GM12878 (cell line): ENCODE data around the gene MDGA2. TPM values are rescaled to one million over a fixed set of nuclear protein-coding genes. Genes with fewer than 3 reads are reported as not detected.

Experiments used
- ATAC-seq: fragments of 200-7000 bp; cut with Tn5 transposase; 3 replicates; pipeline ENCODE4 v1.9.1; 2020; ENCODE audit warnings: mild to moderate bottlenecking, moderate library complexity
- BruUV-seq: library from RNA; stranded (reverse); fragments of 400-500 nt; replicated peaks from 2 replicates; lab custom pipeline; 2021; lab: Mats Ljungman, UMichigan
- CTCF ChIA-PET: fragments of 300-600 bp; sonication (Branson Sonifier 250); formaldehyde crosslinking; extraction: SDS; loops from one replicate; lab custom pipeline; 2021; ENCODE audit warnings: inconsistent platforms; lab: Yijun Ruan, JAX
- POLR2A ChIA-PET: fragments of 350-600 bp; formaldehyde crosslinking; extraction: SDS; loops from one replicate; lab custom pipeline; 2021; ENCODE audit warnings: inconsistent platforms; lab: Charles Lee
- RAD21 ChIA-PET: fragments of 300-600 bp; sonication (Branson Sonifier 250); formaldehyde crosslinking; loops from one replicate; lab custom pipeline; 2023; ENCODE audit warnings: antibody characterized with exemption; ENCODE audit not compliant: unreplicated experiment; lab: Charles Lee
- SMC1A ChIA-PET: fragments of 300-600 bp; sonication (Branson Sonifier 250); formaldehyde crosslinking; loops from one replicate; lab custom pipeline; 2023; ENCODE audit not compliant: unreplicated experiment, uncharacterized antibody; lab: Charles Lee
- DNase-seq: peaks from one replicate; pipeline ENCODE4 v3.0.0-alpha.2; 2011; ENCODE audit warnings: low read depth, low spot score
- FAIRE-seq: peaks from 3 replicates; lab custom pipeline; 2011; peaks lifted over from hg19 to GRCh38; lab: Jason Lieb, UNC
- H2AFZ ChIP-seq: 2 replicates; pipeline ENCODE4 v1.6.0; 2011; ENCODE audit warnings: low read depth, low read length, control low read depth; ENCODE audit not compliant: control insufficient read depth
- H3K27ac ChIP-seq: 2 replicates; pipeline ENCODE4 v1.5.1; 2011; ENCODE audit warnings: control low read depth; ENCODE audit not compliant: control insufficient read depth, insufficient read depth
- H3K27me3 ChIP-seq, 2 experiments: replicated peaks in 1 of 2; 2 replicates each; pipeline versions ENCODE4 v1.6.0 to v1.6.1; 2011; ENCODE audit warnings: low read length in 1 of 2; ENCODE audit not compliant: control insufficient read depth in 2 of 2, insufficient read depth in 2 of 2
- H3K36me3 ChIP-seq, 2 experiments: 2 replicates each; pipeline ENCODE4 v1.5.1; 2011; ENCODE audit warnings: low read length in 1 of 2; ENCODE audit not compliant: control insufficient read depth in 2 of 2, insufficient read depth in 2 of 2
- H3K4me1 ChIP-seq: 2 replicates; pipeline ENCODE4 v1.6.1; 2011; ENCODE audit warnings: mild to moderate bottlenecking, low read length, moderate library complexity, mixed read lengths; ENCODE audit not compliant: control insufficient read depth, insufficient read depth
- H3K4me2 ChIP-seq: 2 replicates; pipeline ENCODE4 v1.6.0; 2011; ENCODE audit warnings: control low read depth; ENCODE audit not compliant: control insufficient read depth, insufficient read depth
- H3K4me3 ChIP-seq: fragments of 200-600 bp; sonication (generic); 2 replicates; pipeline ENCODE4 v1.5.1; 2016
- H3K79me2 ChIP-seq: 2 replicates; pipeline ENCODE4 v1.6.0; 2011; ENCODE audit warnings: low read length; ENCODE audit not compliant: control insufficient read depth, insufficient read depth
- H3K9ac ChIP-seq: 2 replicates; pipeline ENCODE4 v1.8.0; 2011; ENCODE audit warnings: low read length, control low read depth, mixed read lengths; ENCODE audit not compliant: control insufficient read depth, insufficient read depth
- H3K9me3 ChIP-seq: replicated peaks from 3 replicates; pipeline ENCODE4 v1.5.1; 2011; ENCODE audit warnings: mild to moderate bottlenecking, low read length; ENCODE audit not compliant: control insufficient read depth, insufficient read depth
- H4K20me1 ChIP-seq: 2 replicates; pipeline ENCODE4 v1.6.0; 2011; ENCODE audit not compliant: control insufficient read depth, insufficient read depth
- BMI1 ChIP-seq: fragments of 450-650 bp; IDR thresholded peaks from 2 replicates; pipeline ENCODE4 v1.6.1; 2016; ENCODE audit warnings: mild to moderate bottlenecking, moderate library complexity, borderline replicate concordance
- CREB1 ChIP-seq: IDR thresholded peaks from 2 replicates; pipeline ENCODE4 v1.6.1; 2012; ENCODE audit warnings: low read depth, mild to moderate bottlenecking, inconsistent platforms
- MEF2B ChIP-seq: fragments of 450-650 bp; IDR thresholded peaks from 2 replicates; pipeline ENCODE4 v1.6.1; 2018; ENCODE audit warnings: mild to moderate bottlenecking, moderate library complexity; ENCODE audit not compliant: partially characterized antibody, poor library complexity, severe bottlenecking
- STAT3 ChIP-seq: IDR thresholded peaks from 2 replicates; pipeline ENCODE4 v1.6.1; 2011; ENCODE audit warnings: low read depth, low read length, improper control_type of control experiment
- ZNF274 ChIP-seq: IDR thresholded peaks from one replicate; pipeline ENCODE4 v1.8.0; 2011; ENCODE audit not compliant: insufficient read length, insufficient read depth
- WGBS: methylation state at CpG from one replicate; pipeline ENCODE4 v1.1.6; 2016; ENCODE audit warnings: low lambda C conversion rate; ENCODE audit not compliant: insufficient replicate concordance, insufficient coverage; ENCODE audit errors: missing lambda C conversion rate; 5-methylcytosine and 5-hydroxymethylcytosine counted together
- in situ Hi-C: fragments of 300-500 bp; cut with MboI; formaldehyde crosslinking; loops from 9 replicates; pipeline ENCODE4 v1.14.3; 2018; ENCODE audit warnings: mixed read lengths
- intact Hi-C: fragments of 100-400 bp; cut with micrococcal nuclease; formaldehyde crosslinking; loops from one replicate; pipeline ENCODE4 v1.14.2; 2022; ENCODE audit not compliant: unreplicated experiment
- polyA plus RNA-seq, 11 experiments: library from polyadenylated mRNA; depleted of rRNA in 4 of 11; unstranded in 6 of 11; stranded (reverse) in 5 of 11; fragments of >200 nt; fragmentation: Nextera tagmentation in 4 of 11; fragmentation: Illumina TruSeq in 1 of 11; extraction: Ambion mirVana in 4 of 11; extraction: Trizol in 1 of 11; gene quantifications; 1 replicate in 1 of 11; 2 replicates in 10 of 11; pipeline versions ENCODE4 v1.2.1 to v1.2.3, GENCODE V29; 2011 to 2016; ENCODE audit warnings: inconsistent platforms in 2 of 11, missing spikeins in 2 of 11, low read depth in 1 of 11
- total RNA-seq, 4 experiments: library from RNA; depleted of rRNA in 3 of 4; stranded (reverse); fragments of >200 nt in 3 of 4; fragmentation: Illumina TruSeq in 1 of 4; extraction: Trizol in 1 of 4; gene quantifications; 2 replicates each; pipeline versions ENCODE4 v1.2.1 to v1.2.3, GENCODE V29; 2013 to 2021
- TF ChIP-seq, protein P1 (sequence below): IDR thresholded peaks from 2 replicates; pipeline ENCODE4 v1.6.1; 2011; ENCODE audit warnings: low read depth, low read length, improper control_type of control experiment, borderline replicate concordance
- TF ChIP-seq, protein P2 (sequence below): fragments of 450-650 bp; IDR thresholded peaks from 2 replicates; pipeline ENCODE4 v1.6.1; 2017; ENCODE audit warnings: borderline replicate concordance
- TF ChIP-seq, protein P3 (sequence below): IDR thresholded peaks from 2 replicates; pipeline ENCODE4 v1.6.1; 2011; ENCODE audit warnings: low read depth, mild to moderate bottlenecking, low read length, moderate library complexity, borderline replicate concordance; ENCODE audit errors: extremely low read depth
- TF ChIP-seq, protein P4 (sequence below): fragments of 450-650 bp; IDR thresholded peaks from 2 replicates; pipeline ENCODE4 v1.6.1; 2017; ENCODE audit warnings: mild to moderate bottlenecking, moderate library complexity
- TF ChIP-seq, protein P5 (sequence below): IDR thresholded peaks from 2 replicates; pipeline ENCODE4 v1.6.1; 2011; ENCODE audit warnings: borderline replicate concordance, low read depth, mild to moderate bottlenecking, moderate library complexity, low read length; ENCODE audit not compliant: insufficient read depth, poor library complexity, severe bottlenecking
- TF ChIP-seq, protein P6 (sequence below): fragments of 450-650 bp; IDR thresholded peaks from 2 replicates; pipeline ENCODE4 v1.6.1; 2017; ENCODE audit warnings: mild to moderate bottlenecking, moderate library complexity

MDGA2 gene
- total and polyA plus RNA-seq, 10 of the 15 experiments (the other 5 are each of a cell fraction or from before 2014, with no cell fraction given): not detected

DNA sequence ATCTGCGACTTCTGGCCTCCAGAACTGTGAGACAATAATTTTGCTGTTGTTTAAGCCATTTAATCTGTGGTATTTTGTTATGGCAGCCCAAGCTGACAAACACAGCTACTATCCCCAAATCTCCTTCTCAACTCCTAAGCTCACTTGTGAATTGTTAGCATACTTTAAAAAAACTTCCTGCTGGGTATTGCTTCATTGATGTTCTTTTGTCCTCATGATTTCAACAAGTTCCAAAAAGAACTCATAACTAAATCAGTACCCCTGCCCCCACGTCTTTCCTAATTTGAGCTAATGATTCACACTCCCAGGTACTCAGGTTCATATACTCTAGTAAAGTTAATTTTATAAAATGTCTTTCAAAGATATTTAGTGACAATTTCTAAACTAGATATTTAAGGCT is 125.5 kb downstream of the MDGA2 start:
- intact Hi-C loops: no loop called here
- POLR2A ChIA-PET: interaction anchor here (0.6 kb wide), 1 partner anchor 1612 kb away, joined by 4 read pairs; no protein-coding TSS in a partner anchor
- ATAC-seq: no peak
- TF ChIP-seq, protein P1, sequence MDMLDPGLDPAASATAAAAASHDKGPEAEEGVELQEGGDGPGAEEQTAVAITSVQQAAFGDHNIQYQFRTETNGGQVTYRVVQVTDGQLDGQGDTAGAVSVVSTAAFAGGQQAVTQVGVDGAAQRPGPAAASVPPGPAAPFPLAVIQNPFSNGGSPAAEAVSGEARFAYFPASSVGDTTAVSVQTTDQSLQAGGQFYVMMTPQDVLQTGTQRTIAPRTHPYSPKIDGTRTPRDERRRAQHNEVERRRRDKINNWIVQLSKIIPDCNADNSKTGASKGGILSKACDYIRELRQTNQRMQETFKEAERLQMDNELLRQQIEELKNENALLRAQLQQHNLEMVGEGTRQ: no peak
- TF ChIP-seq, protein P2, sequence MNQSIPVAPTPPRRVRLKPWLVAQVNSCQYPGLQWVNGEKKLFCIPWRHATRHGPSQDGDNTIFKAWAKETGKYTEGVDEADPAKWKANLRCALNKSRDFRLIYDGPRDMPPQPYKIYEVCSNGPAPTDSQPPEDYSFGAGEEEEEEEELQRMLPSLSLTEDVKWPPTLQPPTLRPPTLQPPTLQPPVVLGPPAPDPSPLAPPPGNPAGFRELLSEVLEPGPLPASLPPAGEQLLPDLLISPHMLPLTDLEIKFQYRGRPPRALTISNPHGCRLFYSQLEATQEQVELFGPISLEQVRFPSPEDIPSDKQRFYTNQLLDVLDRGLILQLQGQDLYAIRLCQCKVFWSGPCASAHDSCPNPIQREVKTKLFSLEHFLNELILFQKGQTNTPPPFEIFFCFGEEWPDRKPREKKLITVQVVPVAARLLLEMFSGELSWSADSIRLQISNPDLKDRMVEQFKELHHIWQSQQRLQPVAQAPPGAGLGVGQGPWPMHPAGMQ: no peak
- TF ChIP-seq, protein P3, sequence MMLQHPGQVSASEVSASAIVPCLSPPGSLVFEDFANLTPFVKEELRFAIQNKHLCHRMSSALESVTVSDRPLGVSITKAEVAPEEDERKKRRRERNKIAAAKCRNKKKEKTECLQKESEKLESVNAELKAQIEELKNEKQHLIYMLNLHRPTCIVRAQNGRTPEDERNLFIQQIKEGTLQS: no peak
- TF ChIP-seq, protein P4, sequence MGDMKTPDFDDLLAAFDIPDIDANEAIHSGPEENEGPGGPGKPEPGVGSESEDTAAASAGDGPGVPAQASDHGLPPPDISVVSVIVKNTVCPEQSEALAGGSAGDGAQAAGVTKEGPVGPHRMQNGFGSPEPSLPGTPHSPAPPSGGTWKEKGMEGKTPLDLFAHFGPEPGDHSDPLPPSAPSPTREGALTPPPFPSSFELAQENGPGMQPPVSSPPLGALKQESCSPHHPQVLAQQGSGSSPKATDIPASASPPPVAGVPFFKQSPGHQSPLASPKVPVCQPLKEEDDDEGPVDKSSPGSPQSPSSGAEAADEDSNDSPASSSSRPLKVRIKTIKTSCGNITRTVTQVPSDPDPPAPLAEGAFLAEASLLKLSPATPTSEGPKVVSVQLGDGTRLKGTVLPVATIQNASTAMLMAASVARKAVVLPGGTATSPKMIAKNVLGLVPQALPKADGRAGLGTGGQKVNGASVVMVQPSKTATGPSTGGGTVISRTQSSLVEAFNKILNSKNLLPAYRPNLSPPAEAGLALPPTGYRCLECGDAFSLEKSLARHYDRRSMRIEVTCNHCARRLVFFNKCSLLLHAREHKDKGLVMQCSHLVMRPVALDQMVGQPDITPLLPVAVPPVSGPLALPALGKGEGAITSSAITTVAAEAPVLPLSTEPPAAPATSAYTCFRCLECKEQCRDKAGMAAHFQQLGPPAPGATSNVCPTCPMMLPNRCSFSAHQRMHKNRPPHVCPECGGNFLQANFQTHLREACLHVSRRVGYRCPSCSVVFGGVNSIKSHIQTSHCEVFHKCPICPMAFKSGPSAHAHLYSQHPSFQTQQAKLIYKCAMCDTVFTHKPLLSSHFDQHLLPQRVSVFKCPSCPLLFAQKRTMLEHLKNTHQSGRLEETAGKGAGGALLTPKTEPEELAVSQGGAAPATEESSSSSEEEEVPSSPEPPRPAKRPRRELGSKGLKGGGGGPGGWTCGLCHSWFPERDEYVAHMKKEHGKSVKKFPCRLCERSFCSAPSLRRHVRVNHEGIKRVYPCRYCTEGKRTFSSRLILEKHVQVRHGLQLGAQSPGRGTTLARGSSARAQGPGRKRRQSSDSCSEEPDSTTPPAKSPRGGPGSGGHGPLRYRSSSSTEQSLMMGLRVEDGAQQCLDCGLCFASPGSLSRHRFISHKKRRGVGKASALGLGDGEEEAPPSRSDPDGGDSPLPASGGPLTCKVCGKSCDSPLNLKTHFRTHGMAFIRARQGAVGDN: no peak
- TF ChIP-seq STAT3 (no peak), MEF2B (no peak), ZNF274 (no peak), BMI1 (no peak), CREB1 (no peak)
- TF ChIP-seq, protein P5, sequence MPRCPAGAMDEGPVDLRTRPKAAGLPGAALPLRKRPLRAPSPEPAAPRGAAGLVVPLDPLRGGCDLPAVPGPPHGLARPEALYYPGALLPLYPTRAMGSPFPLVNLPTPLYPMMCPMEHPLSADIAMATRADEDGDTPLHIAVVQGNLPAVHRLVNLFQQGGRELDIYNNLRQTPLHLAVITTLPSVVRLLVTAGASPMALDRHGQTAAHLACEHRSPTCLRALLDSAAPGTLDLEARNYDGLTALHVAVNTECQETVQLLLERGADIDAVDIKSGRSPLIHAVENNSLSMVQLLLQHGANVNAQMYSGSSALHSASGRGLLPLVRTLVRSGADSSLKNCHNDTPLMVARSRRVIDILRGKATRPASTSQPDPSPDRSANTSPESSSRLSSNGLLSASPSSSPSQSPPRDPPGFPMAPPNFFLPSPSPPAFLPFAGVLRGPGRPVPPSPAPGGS: no peak
- TF ChIP-seq, protein P6, sequence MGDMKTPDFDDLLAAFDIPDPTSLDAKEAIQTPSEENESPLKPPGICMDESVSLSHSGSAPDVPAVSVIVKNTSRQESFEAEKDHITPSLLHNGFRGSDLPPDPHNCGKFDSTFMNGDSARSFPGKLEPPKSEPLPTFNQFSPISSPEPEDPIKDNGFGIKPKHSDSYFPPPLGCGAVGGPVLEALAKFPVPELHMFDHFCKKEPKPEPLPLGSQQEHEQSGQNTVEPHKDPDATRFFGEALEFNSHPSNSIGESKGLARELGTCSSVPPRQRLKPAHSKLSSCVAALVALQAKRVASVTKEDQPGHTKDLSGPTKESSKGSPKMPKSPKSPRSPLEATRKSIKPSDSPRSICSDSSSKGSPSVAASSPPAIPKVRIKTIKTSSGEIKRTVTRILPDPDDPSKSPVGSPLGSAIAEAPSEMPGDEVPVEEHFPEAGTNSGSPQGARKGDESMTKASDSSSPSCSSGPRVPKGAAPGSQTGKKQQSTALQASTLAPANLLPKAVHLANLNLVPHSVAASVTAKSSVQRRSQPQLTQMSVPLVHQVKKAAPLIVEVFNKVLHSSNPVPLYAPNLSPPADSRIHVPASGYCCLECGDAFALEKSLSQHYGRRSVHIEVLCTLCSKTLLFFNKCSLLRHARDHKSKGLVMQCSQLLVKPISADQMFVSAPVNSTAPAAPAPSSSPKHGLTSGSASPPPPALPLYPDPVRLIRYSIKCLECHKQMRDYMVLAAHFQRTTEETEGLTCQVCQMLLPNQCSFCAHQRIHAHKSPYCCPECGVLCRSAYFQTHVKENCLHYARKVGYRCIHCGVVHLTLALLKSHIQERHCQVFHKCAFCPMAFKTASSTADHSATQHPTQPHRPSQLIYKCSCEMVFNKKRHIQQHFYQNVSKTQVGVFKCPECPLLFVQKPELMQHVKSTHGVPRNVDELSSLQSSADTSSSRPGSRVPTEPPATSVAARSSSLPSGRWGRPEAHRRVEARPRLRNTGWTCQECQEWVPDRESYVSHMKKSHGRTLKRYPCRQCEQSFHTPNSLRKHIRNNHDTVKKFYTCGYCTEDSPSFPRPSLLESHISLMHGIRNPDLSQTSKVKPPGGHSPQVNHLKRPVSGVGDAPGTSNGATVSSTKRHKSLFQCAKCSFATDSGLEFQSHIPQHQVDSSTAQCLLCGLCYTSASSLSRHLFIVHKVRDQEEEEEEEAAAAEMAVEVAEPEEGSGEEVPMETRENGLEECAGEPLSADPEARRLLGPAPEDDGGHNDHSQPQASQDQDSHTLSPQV: no peak

More for the DNA sequence above, 125.5 kb downstream of the MDGA2 start:
- no peak overlapping the region for H2AFZ ChIP-seq
- H3K79me2 ChIP-seq: no peaks in the 10 kb centered on the region
- H3K4me2 ChIP-seq: no peak overlapping the region
- SMC1A ChIA-PET: no interaction called here
- no peaks in the 10 kb centered on the region for H3K27me3 ChIP-seq
- no peak for FAIRE-seq
- no peaks in the 10 kb centered on the region for H3K36me3 ChIP-seq
- RAD21 ChIA-PET: no interaction called here
- H3K27ac ChIP-seq: no peak overlapping the region
- CTCF ChIA-PET: no interaction called here
- H3K9me3 ChIP-seq: no peaks in the 10 kb centered on the region
- H3K9ac ChIP-seq: no peak overlapping the region
- no TSS peak for BruUV-seq
- in situ Hi-C loops: no loop called here
- H3K4me3 ChIP-seq: no peak overlapping the region
- H4K20me1 ChIP-seq: no peaks in the 10 kb centered on the region
- 0% methylated on average over 2 of the region's 2 CpGs for WGBS
- no peak for DNase-seq
- H3K4me1 ChIP-seq: no peaks in the 10 kb centered on the region
